ENCODE results near the gene PCIF1.

GRCh38 chr20:45949542-45950329 is 15.3 kb downstream of the PCIF1 start:
- TF ChIP-seq CTCF (IDR thresholded peaks at IDR 0.05; ENCODE audit: low read depth, low read length, poor library complexity, severe bottlenecking) (no peak), EZH2phosphoT487 (IDR thresholded peaks at IDR 0.05; ENCODE audit: borderline replicate concordance, low read length) (no peak)
